Measurements from ENCODE around the gene ZNF716.
"Not testable (repeated sequence)": the region's sequence is repeated elsewhere in the genome, so short reads cannot be mapped to it uniquely, and the experiment has no call there.

ZNF716 gene

GRCh38 chr7:57449904-57450303, at the start of gene ZNF716:
Gene ZNF716, plus strand, starts transcription at chr7:57450177. Its CDS starts 112 bp downstream, at chr7:57450289.
- H3K4me3 ChIP-seq: no peak within 1 kb of the TSS
- no peaks in the 10 kb centered on the region for H3K36me3 ChIP-seq (ENCODE audit: insufficient read depth, low read length)
- DNase-seq (ENCODE audit: low read depth, low spot score): no peak
- no peak within 1 kb of the TSS for H3K27ac ChIP-seq
- H3K9ac ChIP-seq (ENCODE audit: insufficient read length): no peak within 1 kb of the TSS
- no peak for TF ChIP-seq POLR2AphosphoS5 (IDR thresholded peaks at IDR 0.05; ENCODE audit: borderline replicate concordance, low read depth, low read length)
- no peak for TF ChIP-seq EZH2 (IDR thresholded peaks at IDR 0.05)
- TF ChIP-seq FOXP2 (optimal IDR thresholded peaks at IDR 0.05; ENCODE audit: control extremely low read depth, extremely low read length, insufficient read depth): no peak
- no peaks in the 10 kb centered on the region for H3K9me3 ChIP-seq (ENCODE audit: low read depth, low read length)

GRCh38 chr7:57400531-57401155, 49.3 kb upstream of the ZNF716 start:
- no peak overlapping the region for H3K4me3 ChIP-seq
- DNase-seq (ENCODE audit: low read depth, low spot score): no peak
- no peaks in the 10 kb centered on the region for H3K9me3 ChIP-seq (ENCODE audit: low read depth, low read length)
- no peak overlapping the region for H3K9ac ChIP-seq (ENCODE audit: insufficient read length)
- no peak for TF ChIP-seq EZH2 (IDR thresholded peaks at IDR 0.05)
- no peak for TF ChIP-seq FOXP2 (optimal IDR thresholded peaks at IDR 0.05; ENCODE audit: control extremely low read depth, extremely low read length, insufficient read depth)
- TF ChIP-seq POLR2AphosphoS5 (IDR thresholded peaks at IDR 0.05; ENCODE audit: borderline replicate concordance, low read depth, low read length): no peak
- no peak overlapping the region for H3K27ac ChIP-seq
- H3K36me3 ChIP-seq (ENCODE audit: insufficient read depth, low read length): no peaks in the 10 kb centered on the region

GRCh38 chr7:57403051-57403450, 46.9 kb upstream of the ZNF716 start:
- not testable (repeated sequence) for H3K4me3 ChIP-seq; H3K36me3 ChIP-seq (ENCODE audit: insufficient read depth, low read length); H3K27ac ChIP-seq; H3K9ac ChIP-seq (ENCODE audit: insufficient read length); H3K9me3 ChIP-seq (ENCODE audit: low read depth, low read length); DNase-seq (ENCODE audit: low read depth, low spot score)

- Histone ChIP-seq H3K4me3 (no peak overlapping the region), H3K9me3 (ENCODE audit: low read depth, low read length) (no peaks in the 10 kb centered on the region), H3K9ac (ENCODE audit: insufficient read length) (no peak overlapping the region), H3K27ac (no peak overlapping the region), H3K36me3 (ENCODE audit: insufficient read depth, low read length) (no peaks in the 10 kb centered on the region)
- TF ChIP-seq EZH2 (IDR thresholded peaks at IDR 0.05) (no peak), FOXP2 (optimal IDR thresholded peaks at IDR 0.05; ENCODE audit: control extremely low read depth, extremely low read length, insufficient read depth) (no peak), POLR2AphosphoS5 (IDR thresholded peaks at IDR 0.05; ENCODE audit: borderline replicate concordance, low read depth, low read length) (no peak)
- DNase-seq (ENCODE audit: low read depth, low spot score): no peak
These were observed 46.2 kb upstream of the ZNF716 start for GRCh38 chr7:57403601-57404342.

- TF ChIP-seq FOXP2 (optimal IDR thresholded peaks at IDR 0.05; ENCODE audit: control extremely low read depth, extremely low read length, insufficient read depth): no peak
- no peak for TF ChIP-seq EZH2 (IDR thresholded peaks at IDR 0.05)
- TF ChIP-seq POLR2AphosphoS5 (IDR thresholded peaks at IDR 0.05; ENCODE audit: borderline replicate concordance, low read depth, low read length): no peak
- no peak overlapping the region for H3K9ac ChIP-seq (ENCODE audit: insufficient read length)
- H3K4me3 ChIP-seq: no peak overlapping the region
- H3K27ac ChIP-seq: no peak overlapping the region
- H3K9me3 ChIP-seq (ENCODE audit: low read depth, low read length): no peaks in the 10 kb centered on the region
- H3K36me3 ChIP-seq (ENCODE audit: insufficient read depth, low read length): no peaks in the 10 kb centered on the region
- no peak for DNase-seq (ENCODE audit: low read depth, low spot score)
These were observed 45.5 kb upstream of the ZNF716 start for GRCh38 chr7:57404343-57404966.

GRCh38 chr7:57404967-57405421, 45.0 kb upstream of the ZNF716 start:
- no peak overlapping the region for H3K9ac ChIP-seq (ENCODE audit: insufficient read length)
- H3K9me3 ChIP-seq (ENCODE audit: low read depth, low read length): no peaks in the 10 kb centered on the region
- DNase-seq (ENCODE audit: low read depth, low spot score): no peak
- H3K4me3 ChIP-seq: no peak overlapping the region
- H3K27ac ChIP-seq: no peak overlapping the region
- TF ChIP-seq EZH2 (IDR thresholded peaks at IDR 0.05) (no peak), FOXP2 (optimal IDR thresholded peaks at IDR 0.05; ENCODE audit: control extremely low read depth, extremely low read length, insufficient read depth) (no peak), POLR2AphosphoS5 (IDR thresholded peaks at IDR 0.05; ENCODE audit: borderline replicate concordance, low read depth, low read length) (no peak)
- H3K36me3 ChIP-seq (ENCODE audit: insufficient read depth, low read length): no peaks in the 10 kb centered on the region

- H3K9ac ChIP-seq (ENCODE audit: insufficient read length): no peak overlapping the region
- H3K27ac ChIP-seq: no peak overlapping the region
- H3K9me3 ChIP-seq (ENCODE audit: low read depth, low read length): no peaks in the 10 kb centered on the region
- H3K36me3 ChIP-seq (ENCODE audit: insufficient read depth, low read length): no peaks in the 10 kb centered on the region
- no peak for TF ChIP-seq POLR2AphosphoS5 (IDR thresholded peaks at IDR 0.05; ENCODE audit: borderline replicate concordance, low read depth, low read length)
- DNase-seq (ENCODE audit: low read depth, low spot score): no peak
- H3K4me3 ChIP-seq: no peak overlapping the region
These were observed 42.9 kb upstream of the ZNF716 start for GRCh38 chr7:57407125-57407524.

- no peak for TF ChIP-seq FOXP2 (optimal IDR thresholded peaks at IDR 0.05; ENCODE audit: control extremely low read depth, extremely low read length, insufficient read depth)
- no peak for TF ChIP-seq POLR2AphosphoS5 (IDR thresholded peaks at IDR 0.05; ENCODE audit: borderline replicate concordance, low read depth, low read length)
- TF ChIP-seq EZH2 (IDR thresholded peaks at IDR 0.05): no peak
- DNase-seq (ENCODE audit: low read depth, low spot score): no peak
- Histone ChIP-seq H3K27ac (no peak overlapping the region), H3K4me3 (no peak overlapping the region), H3K9me3 (ENCODE audit: low read depth, low read length) (no peaks in the 10 kb centered on the region), H3K9ac (ENCODE audit: insufficient read length) (no peak overlapping the region), H3K36me3 (ENCODE audit: insufficient read depth, low read length) (no peaks in the 10 kb centered on the region)
These were observed 37.8 kb upstream of the ZNF716 start for GRCh38 chr7:57412168-57412567.
